GM12801 (cell line): ENCODE measurements around the gene DENND6A.

Experiments
- TF ChIP-seq, protein P1 (sequence below): IDR thresholded peaks from one replicate; pipeline ENCODE4 v1.5.1; 2011; ENCODE audit warnings: control low read depth; ENCODE audit not compliant: insufficient read length; ENCODE audit errors: extremely low read depth

Gene DENND6A

GRCh38 chr3:57624801-57625200 lies 68.1 kb downstream of the DENND6A start:
- TF ChIP-seq, protein P1, sequence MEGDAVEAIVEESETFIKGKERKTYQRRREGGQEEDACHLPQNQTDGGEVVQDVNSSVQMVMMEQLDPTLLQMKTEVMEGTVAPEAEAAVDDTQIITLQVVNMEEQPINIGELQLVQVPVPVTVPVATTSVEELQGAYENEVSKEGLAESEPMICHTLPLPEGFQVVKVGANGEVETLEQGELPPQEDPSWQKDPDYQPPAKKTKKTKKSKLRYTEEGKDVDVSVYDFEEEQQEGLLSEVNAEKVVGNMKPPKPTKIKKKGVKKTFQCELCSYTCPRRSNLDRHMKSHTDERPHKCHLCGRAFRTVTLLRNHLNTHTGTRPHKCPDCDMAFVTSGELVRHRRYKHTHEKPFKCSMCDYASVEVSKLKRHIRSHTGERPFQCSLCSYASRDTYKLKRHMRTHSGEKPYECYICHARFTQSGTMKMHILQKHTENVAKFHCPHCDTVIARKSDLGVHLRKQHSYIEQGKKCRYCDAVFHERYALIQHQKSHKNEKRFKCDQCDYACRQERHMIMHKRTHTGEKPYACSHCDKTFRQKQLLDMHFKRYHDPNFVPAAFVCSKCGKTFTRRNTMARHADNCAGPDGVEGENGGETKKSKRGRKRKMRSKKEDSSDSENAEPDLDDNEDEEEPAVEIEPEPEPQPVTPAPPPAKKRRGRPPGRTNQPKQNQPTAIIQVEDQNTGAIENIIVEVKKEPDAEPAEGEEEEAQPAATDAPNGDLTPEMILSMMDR = no peak

- TF ChIP-seq, protein P1 = no peak
These were observed 70.5 kb downstream of the DENND6A start for GRCh38 chr3:57622362-57622761.

DNA sequence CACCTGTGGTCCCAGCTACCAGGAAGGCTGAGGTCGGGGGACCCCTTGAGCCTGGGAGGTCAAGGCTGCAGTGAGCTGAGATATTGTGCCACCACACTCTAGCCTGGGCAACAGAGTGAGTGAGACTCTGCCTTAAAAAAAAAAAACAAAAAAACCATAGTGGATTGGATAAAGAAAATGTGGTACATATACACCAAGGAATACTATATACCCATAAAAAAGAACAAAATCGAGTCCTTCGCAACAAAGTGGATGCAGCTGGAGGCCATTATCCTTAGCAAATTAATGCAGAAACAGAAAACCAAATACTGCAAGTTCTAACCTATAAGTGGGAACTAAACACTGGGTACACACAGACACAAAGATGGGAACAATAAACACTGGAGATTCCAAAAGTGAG lies 75.1 kb downstream of the DENND6A start:
- TF ChIP-seq, protein P1 = no peak

- TF ChIP-seq, protein P1 = no peak
These were observed 76.6 kb downstream of the DENND6A start for GRCh38 chr3:57616233-57616632.

GRCh38 chr3:57605683-57606082 lies 87.2 kb downstream of the DENND6A start:
- TF ChIP-seq, protein P1 = no peak

DNA sequence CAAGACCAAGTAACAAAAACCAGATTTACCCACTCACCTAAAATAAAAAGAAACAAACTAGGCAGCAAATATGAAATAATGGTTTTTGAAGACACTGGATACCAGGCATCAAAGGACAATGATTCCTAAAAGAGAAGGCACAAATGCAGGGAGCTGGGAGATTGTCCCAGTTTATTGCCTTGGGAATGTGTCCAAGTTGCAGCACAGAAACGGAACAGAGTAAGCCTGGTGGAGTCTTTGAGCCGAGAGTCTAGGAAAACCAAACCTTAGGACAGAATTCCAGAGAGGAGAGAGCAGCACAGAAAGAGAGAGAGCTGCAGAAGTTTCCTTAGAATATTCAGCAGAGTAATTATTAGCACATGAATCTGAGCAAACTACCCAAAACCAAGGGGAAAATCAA lies 87.9 kb downstream of the DENND6A start:
- TF ChIP-seq, protein P1 = no peak

DNA sequence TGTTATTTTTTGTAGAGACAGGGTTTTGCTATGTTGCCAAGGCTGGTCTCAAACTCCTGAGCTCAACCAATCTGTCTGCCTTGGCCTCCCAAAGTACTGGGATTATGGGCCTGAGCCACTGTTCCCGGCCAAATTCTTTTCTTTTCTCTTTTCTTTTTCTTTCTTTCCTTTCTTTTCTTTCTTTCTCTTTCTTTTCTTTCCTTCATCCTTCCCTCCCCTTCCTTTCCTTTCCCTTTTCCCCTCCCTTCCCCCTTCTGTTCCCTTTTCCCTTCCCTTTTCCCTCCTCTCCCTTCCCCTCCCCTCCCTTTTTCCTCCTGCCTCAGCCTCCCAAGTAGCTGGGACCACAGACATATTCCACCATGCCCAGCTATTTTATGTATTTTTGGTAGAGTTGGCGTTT lies 92.7 kb downstream of the DENND6A start:
- TF ChIP-seq, protein P1 = no peak

- TF ChIP-seq, protein P1 = no peak
These were observed 94.0 kb downstream of the DENND6A start for GRCh38 chr3:57598765-57599360.
